Neuron (in vitro differentiated cells): ENCODE results near the gene PPP1R3G.

Experiments
- H2AFZ ChIP-seq: one replicate; pipeline ENCODE4 v1.6.1; 2013; ENCODE audit warnings: low read depth, mild to moderate bottlenecking, inconsistent platforms, low read length, moderate library complexity
- H3K27me3 ChIP-seq: one replicate; pipeline ENCODE4 v1.6.1; 2013; ENCODE audit warnings: low read length; ENCODE audit not compliant: insufficient read depth
- H3K36me3 ChIP-seq: one replicate; pipeline ENCODE4 v1.6.1; 2013; ENCODE audit warnings: low read length; ENCODE audit not compliant: insufficient read depth
- H3K4me1 ChIP-seq: one replicate; pipeline ENCODE4 v1.6.1; 2013; ENCODE audit warnings: low read length; ENCODE audit not compliant: insufficient read depth
- H3K4me3 ChIP-seq: 2 replicates; pipeline ENCODE4 v1.5.1; 2013; ENCODE audit warnings: mild to moderate bottlenecking, low read length, moderate library complexity
- H3K9me3 ChIP-seq: one replicate; pipeline ENCODE4 v1.6.1; 2013; ENCODE audit warnings: low read length

PPP1R3G gene

DNA sequence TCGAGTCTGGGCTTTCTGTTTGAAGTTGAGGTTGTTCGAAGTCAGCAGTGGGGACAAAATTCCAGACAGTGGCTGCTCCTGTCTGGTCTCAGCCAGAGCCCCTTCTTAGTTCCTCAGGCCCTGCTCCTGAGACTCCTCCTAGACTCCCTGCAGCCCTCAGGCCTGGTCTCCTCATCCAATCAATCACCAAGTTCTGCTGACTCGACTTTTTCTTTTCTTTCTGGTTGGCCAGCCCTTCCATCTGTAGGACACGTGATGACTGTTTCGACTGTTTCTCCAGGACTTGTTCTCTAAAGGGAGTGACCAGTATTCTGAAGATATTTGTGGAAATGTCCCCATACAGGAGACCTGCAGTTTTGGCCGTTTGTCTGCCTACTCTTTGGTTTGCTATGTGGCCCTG lies 19.5 kb downstream of the PPP1R3G start:
- Histone ChIP-seq H3K9me3 (no peaks in the 10 kb centered on the region), H3K4me1 (no peaks in the 10 kb centered on the region), H2AFZ (no peak overlapping the region), H3K4me3 (no peak overlapping the region), H3K36me3 (no peaks in the 10 kb centered on the region), H3K27me3 (no peaks in the 10 kb centered on the region)

DNA sequence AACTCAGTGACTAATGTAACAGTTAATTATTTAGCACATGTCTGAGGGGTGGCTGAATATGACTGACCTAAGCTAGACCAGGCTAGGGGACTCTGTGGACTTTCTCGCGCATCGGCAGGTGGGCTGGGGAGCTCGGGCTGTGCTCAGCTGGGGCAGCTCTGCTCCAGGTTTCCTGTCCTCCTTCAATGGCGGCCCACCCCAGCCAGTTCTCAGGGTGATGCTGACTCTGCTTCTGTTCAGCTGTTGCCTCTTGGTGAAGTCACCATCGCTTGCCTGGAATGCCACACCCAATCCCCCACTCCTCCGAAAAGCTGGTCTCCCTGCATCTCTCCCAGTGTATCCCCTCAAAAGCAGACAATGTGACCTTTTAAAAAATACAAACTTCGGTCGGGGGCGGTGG lies 20.0 kb downstream of the PPP1R3G start:
- Histone ChIP-seq H2AFZ (no peak overlapping the region), H3K9me3 (no peaks in the 10 kb centered on the region), H3K4me3 (no peak overlapping the region), H3K4me1 (no peaks in the 10 kb centered on the region), H3K36me3 (no peaks in the 10 kb centered on the region), H3K27me3 (no peaks in the 10 kb centered on the region)

DNA sequence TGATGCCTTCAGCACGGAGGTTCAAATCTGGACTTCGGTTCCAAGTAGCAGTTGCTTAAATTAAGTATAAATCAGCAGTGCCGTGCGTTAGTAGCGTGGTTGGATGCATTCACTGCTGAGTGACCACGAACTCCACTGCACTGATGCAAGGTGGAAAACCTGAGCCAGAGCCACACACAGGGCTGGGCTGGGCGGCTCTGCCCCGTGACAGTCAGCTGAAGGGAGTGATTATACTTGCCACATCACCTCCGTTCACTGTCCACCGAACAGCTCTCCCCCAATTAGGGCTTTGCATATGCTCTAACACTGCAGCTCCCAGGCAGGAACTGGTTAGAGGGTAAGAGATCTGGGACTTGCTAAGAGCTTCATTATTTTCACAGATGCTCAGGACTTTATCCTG lies 22.2 kb downstream of the PPP1R3G start:
- H3K4me1 ChIP-seq: no peaks in the 10 kb centered on the region
- H3K4me3 ChIP-seq: no peak overlapping the region
- H3K9me3 ChIP-seq: no peaks in the 10 kb centered on the region
- no peaks in the 10 kb centered on the region for H3K27me3 ChIP-seq
- no peak overlapping the region for H2AFZ ChIP-seq
- H3K36me3 ChIP-seq: peaks cover 5% of the 10 kb centered on the region

DNA sequence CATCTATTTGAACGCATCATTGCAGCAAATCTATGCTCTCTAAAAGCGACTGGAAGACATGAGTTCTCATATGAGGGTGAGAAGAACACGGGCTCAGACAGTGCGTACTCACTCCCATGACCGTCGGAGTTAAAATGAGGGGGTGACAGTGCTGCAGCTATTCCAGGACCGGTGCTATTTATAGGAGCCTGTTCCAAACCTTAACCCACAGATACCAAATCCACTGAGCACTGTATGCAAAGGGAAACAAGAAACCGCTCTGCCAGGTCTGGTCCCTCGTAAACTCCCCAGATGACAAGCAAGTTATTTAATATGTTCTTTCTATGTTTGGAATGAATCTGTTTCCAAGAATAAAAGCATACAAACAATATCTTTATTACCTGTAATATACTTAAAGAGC lies 22.9 kb downstream of the PPP1R3G start:
- H3K27me3 ChIP-seq: no peaks in the 10 kb centered on the region

DNA sequence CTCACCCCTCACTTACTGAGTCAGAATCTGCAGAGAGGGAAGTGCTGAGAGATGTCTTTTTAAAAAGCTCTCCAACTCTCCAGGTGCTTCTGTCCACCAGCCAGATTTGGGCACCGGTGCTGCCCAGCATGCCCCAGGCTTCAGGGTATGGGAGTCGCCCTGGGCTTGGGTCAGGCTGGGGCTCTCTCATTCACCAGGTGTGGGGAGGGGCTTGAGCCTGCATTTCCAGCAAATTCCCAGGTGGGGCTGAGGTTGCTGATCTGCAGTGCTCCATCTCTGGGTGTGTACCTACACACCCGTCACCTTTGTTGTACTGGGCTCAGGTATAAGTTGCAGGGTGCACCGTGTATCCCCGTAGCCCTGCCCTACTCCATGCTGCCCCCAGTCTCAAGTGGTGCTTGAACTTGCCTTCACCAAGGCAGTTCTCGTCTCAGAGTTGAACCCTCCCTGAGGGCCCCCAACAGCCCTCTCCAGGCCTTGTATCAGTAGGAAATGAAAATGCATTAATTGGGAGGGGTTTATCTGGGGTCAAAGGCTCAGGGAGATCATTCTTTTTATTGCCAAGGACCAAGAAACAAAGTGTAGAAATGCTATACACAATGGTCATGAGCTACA lies 23.5 kb downstream of the PPP1R3G start:
- Histone ChIP-seq H3K9me3 (no peaks in the 10 kb centered on the region), H3K4me3 (no peak overlapping the region), H2AFZ (no peak overlapping the region), H3K4me1 (no peaks in the 10 kb centered on the region), H3K36me3 (peaks cover 5% of the 10 kb centered on the region), H3K27me3 (no peaks in the 10 kb centered on the region)

More for the DNA sequence above, 22.9 kb downstream of the PPP1R3G start:
- H3K4me1 ChIP-seq: no peaks in the 10 kb centered on the region
- H3K4me3 ChIP-seq: no peak overlapping the region
- H3K9me3 ChIP-seq: no peaks in the 10 kb centered on the region
- H2AFZ ChIP-seq: no peak overlapping the region
- peaks cover 5% of the 10 kb centered on the region for H3K36me3 ChIP-seq

DNA sequence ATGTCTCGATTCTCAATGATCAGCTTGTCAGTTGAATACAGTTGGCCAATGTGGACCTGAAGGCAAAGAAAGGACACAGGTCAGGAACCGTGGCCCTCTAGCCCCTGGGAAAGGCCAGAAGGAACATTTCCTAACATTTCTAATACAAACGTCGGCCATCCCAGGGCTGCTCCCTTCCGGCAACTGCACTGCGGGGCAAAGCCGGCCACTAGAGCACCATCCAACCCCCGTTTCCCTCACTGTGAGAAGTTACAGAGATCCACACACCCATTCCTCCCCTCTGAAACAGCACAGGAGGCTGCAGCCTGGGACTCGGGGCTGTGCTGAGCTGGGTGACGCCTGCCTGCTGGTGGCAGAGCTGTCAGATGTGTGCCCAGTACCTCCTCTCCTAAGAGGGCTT lies 24.3 kb downstream of the PPP1R3G start:
- Histone ChIP-seq H3K4me1 (no peaks in the 10 kb centered on the region), H3K36me3 (peaks cover 5% of the 10 kb centered on the region), H2AFZ (no peak overlapping the region), H3K27me3 (no peaks in the 10 kb centered on the region), H3K4me3 (no peak overlapping the region), H3K9me3 (no peaks in the 10 kb centered on the region)

DNA sequence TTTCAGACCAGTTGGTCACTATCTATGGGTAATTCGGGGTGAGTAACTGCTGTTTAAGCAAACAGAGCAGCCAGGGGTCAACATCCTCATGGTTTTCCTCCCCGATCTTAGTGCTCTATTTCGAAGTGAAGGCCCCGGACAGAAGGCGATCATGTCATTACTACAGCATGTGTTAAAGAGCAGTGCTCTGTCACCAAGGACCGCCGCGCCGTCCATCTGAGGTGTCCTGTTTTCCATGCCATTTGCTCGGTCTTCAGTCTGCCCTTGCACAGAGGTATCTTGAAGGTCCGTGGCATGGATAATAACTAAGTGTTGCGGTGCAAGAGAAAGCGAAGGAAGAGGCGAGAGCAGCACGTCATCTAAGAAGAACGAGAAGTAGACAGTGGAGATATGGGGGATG lies 25.1 kb downstream of the PPP1R3G start:
- H3K27me3 ChIP-seq: no peaks in the 10 kb centered on the region
- H2AFZ ChIP-seq: no peak overlapping the region
- peaks cover 5% of the 10 kb centered on the region for H3K36me3 ChIP-seq
- no peak overlapping the region for H3K4me3 ChIP-seq
- no peaks in the 10 kb centered on the region for H3K4me1 ChIP-seq
- no peaks in the 10 kb centered on the region for H3K9me3 ChIP-seq

DNA sequence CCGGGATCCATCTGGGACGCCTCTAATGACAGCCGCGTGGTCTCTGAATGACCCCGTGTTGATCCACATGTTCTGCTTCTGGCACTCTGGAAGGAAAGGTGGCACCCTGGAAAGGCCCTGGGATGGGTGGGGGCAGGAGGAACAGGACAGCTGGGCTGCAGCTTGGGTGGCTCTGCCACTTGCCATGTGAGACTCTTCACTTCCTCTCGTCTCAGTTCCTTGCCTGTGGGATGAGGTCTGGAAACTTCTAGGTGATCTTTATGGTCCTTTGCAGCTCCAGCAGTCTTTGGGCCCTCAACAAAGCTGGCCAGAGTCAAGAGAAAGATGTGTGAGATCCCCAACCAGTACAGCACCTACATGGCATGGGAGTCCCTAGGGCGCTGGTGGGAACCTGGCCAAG lies 26.5 kb downstream of the PPP1R3G start:
- Histone ChIP-seq H3K9me3 (no peaks in the 10 kb centered on the region), H3K27me3 (no peaks in the 10 kb centered on the region), H3K4me1 (no peaks in the 10 kb centered on the region), H3K36me3 (peaks cover 5% of the 10 kb centered on the region), H2AFZ (no peak overlapping the region), H3K4me3 (no peak overlapping the region)

DNA sequence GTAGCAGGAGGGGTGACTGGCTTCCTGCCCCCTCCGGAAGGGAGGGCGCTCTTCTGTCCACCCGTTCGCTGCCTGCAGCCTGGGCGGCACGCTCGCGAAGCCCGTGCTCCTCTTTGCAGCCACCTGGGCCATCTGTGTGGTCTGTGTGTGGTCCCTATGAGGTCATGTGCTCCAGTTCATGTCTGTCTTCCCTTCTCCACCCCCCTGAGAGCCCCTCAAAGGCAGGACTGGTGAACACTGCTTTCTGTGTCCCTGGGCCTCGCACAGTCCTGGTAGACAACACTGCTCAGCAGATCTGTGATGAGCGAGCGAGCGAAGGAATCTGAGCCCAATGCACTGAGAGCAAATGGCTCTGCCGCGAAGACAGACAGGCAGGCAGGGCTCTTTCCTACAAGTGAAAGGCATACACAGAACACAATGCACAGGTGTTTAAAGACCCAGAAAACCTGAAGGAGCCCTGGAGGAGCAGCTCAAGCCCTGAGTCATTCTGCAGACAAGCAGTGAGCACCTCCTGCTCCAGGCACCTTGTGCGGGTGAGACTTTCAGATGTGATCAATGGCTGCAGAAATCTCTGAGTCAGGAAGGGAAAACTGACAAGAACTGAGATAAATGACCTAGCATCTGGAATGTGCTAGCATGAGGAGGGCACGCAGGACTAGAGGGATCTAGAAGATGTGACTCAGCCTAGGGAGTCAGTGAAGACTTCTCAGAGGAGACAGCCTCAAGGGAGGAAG lies 27.1 kb downstream of the PPP1R3G start:
- no peaks in the 10 kb centered on the region for H3K27me3 ChIP-seq
- H3K36me3 ChIP-seq: peaks cover 5% of the 10 kb centered on the region
- H3K9me3 ChIP-seq: no peaks in the 10 kb centered on the region
- H3K4me3 ChIP-seq: no peak overlapping the region
- H2AFZ ChIP-seq: no peak overlapping the region
- H3K4me1 ChIP-seq: no peaks in the 10 kb centered on the region

DNA sequence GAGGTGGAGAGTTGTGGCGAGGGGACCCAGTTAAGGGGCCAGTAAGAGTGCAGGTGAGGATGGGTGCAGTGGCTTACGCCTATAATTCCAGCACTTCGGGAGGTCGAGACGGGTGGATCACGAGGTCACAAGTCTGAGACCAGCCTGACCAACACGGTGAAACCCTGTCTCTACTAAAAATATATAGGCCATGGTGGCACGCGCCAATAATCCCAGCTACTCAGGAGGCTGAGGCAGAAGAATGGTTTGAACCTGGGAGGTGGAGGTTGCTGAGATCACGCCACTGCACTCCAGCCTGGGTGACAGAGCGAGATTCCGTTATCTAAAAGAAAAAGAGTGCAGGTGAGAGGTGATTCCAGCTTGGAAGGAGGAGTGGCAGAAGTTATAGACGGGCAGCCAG lies 28.0 kb downstream of the PPP1R3G start:
- no peaks in the 10 kb centered on the region for H3K9me3 ChIP-seq
- no peaks in the 10 kb centered on the region for H3K4me1 ChIP-seq
- H2AFZ ChIP-seq: no peak overlapping the region
- H3K4me3 ChIP-seq: no peak overlapping the region
- H3K27me3 ChIP-seq: no peaks in the 10 kb centered on the region
- peaks cover 5% of the 10 kb centered on the region for H3K36me3 ChIP-seq

DNA sequence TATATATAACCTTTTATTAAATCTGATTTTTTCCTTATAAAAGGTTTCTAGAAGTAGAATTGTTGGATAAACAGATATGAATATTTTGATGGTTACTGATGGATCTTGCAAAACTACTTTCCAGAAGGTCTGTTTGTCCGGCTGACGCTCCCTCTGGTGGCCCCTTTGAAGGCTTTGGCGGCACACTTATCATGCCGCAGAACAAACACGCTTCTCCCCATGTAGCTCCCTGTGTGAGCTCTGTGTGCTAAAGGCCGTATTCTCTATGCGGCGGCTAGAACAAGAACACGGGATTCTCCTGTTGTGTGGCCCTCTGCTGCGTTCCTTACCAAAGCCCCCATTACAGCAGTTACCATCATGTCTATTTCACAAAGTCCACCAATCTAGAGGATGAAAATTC lies 30.0 kb downstream of the PPP1R3G start:
- Histone ChIP-seq H3K27me3 (no peaks in the 10 kb centered on the region), H3K4me1 (no peaks in the 10 kb centered on the region), H2AFZ (no peak overlapping the region), H3K9me3 (no peaks in the 10 kb centered on the region), H3K4me3 (no peak overlapping the region), H3K36me3 (peaks cover 5% of the 10 kb centered on the region)

DNA sequence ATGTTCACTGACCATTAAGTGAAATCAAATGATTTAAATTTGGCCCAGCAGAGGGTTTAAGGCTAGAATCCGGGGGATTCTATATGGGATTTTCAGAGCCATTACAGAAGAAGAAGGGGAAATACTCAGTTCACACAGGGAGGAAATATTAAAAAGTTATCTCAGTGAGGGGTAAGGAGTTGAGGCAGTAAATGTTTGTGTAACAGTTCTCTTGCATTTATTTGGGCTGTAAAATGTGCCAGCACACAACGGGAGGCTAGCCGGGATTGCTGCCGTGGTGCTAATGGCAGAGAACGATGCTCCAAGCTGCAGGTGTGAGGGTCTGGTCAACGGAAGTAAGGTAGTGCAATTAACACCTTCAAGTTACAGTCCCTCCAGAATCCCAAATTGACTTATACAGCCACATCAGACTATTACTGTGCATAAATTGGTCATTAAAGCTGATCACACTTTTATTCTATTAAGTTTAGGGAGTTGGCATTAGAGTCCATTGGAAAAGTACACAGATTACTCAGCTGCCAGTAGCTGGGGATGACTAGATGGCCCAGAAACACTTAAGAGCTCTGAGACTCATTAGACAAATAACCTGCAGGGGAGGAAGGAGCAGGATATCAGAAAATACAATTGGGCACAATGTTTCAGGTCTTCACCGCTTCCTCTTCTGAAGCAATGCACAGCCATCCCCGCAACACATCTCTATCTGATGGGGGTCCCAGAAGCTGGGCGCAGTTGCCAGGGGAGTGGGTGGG lies 31.3 kb downstream of the PPP1R3G start:
- Histone ChIP-seq H3K27me3 (no peaks in the 10 kb centered on the region), H2AFZ (no peak overlapping the region), H3K4me3 (no peak overlapping the region), H3K4me1 (no peaks in the 10 kb centered on the region), H3K36me3 (peaks cover 3% of the 10 kb centered on the region), H3K9me3 (no peaks in the 10 kb centered on the region)

DNA sequence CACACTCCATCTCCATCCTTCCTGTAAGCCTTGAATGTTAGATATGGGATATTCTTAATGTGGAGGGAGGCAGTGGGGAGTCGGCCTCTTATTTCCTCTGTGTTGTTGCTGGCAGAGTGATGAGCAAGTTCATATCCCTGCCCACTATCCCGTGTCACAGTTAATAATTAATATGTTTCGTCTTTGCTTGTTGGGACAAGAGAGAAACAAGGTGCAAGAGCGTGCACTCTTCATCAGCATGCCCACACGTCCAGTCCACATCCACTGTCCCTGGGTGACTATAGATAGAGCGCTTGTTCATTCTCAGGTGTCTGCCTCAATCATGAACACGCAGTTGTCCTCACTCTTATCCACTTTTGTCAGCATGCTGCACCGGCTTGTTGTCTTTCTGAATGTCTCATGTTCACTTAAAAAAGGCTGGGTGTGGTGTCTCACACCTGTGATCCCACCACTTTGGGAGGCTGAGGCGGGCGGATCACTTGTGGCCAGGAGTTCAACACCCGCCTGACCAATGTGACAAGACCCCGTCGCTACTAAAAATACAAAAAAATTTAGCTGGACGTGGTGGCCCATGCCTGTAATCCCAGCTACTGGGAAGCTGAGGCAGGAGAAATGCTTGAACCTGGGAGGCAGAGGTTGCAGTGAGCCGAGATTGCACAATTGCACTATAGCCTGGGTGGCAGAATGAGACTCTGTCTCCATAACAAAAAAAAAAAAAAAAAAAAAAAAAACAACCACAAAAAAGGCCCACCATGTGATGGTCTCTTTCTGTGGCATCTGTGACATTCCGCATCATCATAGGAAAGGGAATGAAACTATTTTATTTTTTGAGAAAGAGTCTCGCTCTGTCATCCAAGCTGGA lies 34.2 kb downstream of the PPP1R3G start:
- Histone ChIP-seq H2AFZ (no peak overlapping the region), H3K36me3 (no peaks in the 10 kb centered on the region), H3K4me3 (no peak overlapping the region), H3K27me3 (no peaks in the 10 kb centered on the region), H3K4me1 (no peaks in the 10 kb centered on the region), H3K9me3 (no peaks in the 10 kb centered on the region)
